ENCODE results near the gene LIG1.

GRCh38 chr19:48206397-48207093 lies 36.4 kb upstream of the LIG1 start:
- TF ChIP-seq CTCF (IDR thresholded peaks at IDR 0.05; ENCODE audit: low read length) (no peak), EZH2 (IDR thresholded peaks at IDR 0.05; ENCODE audit: borderline replicate concordance, low read length) (no peak)

All from OCI-LY1 (cell line).